Mucosa of gallbladder (tissue), 1 donor: Measurements from ENCODE around the gene NAA30. TPM values are rescaled to one million over a fixed set of nuclear protein-coding genes. Genes with fewer than 3 reads are reported as not detected.
"Not testable (repeated sequence)": the region's sequence is repeated elsewhere in the genome, so short reads cannot be mapped to it uniquely, and the experiment has no call there.

ENCODE experiments used
- DNase-seq: peaks from one replicate; pipeline ENCODE4 v3.0.0-alpha.2; 2020; ENCODE audit warnings: low spot score
- total RNA-seq: library from RNA; stranded (reverse); gene quantifications from one replicate; pipeline ENCODE4 v1.2.1, GENCODE V29; 2021
- donor health status: DM: no; HTN: no; CAD: no.

Gene NAA30
- 17.8 TPM for total RNA-seq

- DNase-seq: peak; percentile 94
Observed at GRCh38 chr14:57390037-57390805, at the start of gene NAA30. TSS of gene NAA30 (plus strand) at chr14:57390586. CDS start at chr14:57390958, 372 bp downstream.

DNA sequence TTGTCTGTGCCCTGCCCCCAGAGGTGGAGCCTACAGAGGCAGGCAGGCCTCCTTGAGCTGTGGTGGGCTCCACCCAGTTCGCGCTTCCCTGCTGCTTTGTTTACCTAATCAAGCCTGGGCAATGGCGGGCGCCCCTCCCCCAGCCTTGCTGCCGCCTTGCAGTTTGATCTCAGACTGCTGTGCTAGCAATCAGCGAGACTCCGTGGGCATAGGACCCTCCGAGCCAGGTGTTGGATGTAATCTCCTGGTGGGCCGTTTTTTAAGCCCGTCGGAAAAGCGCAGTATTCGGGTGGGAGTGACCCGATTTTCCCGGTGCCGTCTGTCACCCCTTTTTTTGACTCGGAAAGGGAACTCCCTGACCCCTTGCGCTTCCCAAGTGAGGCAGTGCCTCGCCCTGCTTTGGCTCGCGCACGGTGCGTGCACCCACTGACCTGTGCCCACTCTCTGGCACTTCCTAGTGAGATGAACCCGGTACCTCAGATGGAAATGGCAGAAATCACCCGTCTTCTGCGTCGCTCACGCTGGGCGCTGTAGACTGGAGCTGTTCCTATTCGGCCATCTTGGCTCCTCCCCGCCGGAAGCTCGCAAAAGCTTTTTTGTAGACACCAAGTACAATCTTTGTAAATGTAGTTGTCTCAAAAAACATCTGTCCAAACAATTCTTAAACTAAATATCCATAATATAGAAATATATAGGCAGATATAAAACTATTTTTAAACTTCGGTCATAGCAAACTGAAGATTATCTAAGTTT is 46.7 kb upstream of the NAA30 start:
- not testable (repeated sequence) for DNase-seq

DNA sequence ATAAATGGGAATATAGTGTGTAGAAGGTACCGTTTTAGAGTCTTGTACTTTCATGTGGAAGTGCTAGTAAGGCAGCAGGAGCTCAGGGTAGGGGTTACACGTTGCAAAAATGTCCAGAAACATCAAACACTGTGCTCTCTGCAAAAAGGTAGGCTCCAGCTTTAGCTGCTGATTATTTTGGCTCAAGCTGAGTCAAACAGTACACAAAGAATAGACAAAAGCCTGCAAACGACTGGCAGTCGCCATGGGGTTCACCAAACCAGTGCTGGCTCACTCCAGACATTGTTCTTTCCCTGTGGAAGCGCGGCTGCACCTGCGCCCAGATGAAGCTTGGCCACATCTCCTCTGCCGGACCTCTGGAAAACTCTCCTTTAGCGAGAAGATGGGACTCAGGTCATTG is 45.3 kb upstream of the NAA30 start:
- DNase-seq: no peak

DNA sequence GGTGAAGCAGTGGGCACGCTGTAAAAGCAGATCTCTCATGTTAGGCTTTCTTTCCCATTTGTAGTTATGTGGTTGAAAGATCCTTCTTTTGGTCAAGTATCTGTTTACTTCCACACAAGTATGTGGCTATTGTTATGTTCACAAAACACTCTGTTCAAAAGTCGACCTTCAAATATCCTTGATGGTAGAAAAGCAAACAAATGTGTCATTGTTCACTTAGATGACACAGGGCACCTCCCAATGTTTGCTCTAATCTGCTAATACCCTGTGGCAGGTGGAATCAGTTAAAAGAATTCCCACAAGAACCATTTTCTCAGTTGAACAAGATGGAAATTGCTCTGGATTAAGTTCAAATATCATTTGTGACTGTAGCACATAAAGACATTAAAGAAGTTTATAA is 43.6 kb upstream of the NAA30 start:
- no peak for DNase-seq

DNA sequence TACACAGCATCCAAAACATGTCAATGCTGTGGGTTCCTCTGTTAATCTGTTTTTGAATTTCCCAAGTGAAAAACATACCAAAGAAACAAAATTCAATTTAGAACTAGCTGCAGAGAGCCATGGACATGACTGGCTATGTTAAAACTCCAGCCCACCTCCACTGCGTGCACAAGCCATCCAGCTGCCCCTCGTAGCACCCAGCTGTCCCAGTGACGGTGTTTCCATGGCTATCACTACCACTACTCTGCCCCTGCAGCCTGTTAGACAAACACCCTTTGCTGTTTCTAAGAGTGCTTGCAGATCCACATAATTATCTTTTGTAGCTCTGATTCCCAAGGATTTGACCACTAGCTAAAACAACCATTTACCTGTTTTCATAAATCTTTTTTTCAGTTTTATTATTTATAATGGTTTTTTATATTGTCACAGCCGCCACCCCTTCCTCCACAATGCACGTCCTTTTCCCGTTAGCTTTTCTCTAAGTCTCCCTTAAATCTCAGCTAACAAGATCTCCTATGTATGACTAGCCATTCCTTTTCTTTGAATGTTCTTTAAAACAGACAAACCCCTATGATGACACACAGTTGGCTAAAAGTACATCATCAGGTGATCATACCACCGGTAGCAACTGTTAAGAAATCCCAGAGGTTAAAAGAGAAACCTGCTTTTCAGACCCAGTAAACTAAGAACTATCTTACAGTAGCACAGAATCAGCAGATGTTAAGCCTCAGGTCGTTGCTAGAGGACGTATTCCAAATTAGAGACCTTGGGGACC is 37.8 kb upstream of the NAA30 start:
- no peak for DNase-seq

DNA sequence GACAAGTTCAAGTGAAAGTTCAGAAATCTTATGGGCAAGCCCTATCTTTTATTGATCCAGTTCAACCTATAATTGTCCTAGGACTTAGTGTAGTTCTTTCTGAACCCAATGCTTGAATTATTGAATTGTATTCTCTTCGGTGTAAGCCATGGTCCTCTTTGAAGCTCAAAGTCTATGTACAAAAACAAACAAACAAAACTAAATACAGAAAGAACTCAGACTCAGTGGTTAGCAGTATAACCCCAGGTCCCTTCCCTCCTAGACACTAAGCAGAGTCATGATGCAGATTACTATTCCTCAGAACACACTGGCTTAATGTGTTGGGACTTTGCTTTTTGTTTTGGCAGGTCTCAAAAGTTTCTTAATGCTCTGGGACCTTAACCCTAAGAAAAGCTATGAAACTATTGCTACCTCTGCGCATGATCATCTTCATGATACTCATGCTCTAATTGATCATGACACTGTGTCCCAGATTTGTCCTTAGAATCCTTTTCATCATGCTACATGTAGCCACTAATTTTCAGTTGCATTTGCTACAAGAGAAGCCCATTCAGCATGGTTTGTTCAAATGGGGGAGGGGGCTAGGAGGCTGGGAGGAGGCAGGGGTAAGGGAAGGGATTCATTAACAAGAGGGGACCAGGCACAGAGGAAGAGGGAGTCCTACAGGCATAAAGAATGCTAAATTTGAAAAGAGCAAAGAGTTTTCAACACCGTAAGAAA is 35.1 kb upstream of the NAA30 start:
- DNase-seq: no peak

DNA sequence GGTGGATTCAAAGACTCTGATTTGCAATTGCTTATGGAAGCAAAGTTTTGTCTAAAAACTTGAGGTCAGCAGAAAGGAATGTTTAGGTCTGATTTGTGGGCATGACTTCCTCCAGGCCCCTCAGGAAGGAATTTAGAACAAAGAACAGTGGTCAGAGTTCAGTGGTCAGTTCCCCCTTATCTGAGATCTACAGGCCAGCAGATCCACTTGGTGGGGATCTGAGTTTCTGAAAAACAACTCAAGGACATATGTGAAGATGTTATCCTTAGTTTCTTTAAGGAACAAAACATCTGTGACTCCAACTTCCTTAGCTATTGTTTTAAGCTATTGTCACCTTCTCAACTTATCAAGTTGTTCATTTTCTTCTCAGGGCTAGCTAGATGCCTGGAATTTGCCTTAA is 28.0 kb upstream of the NAA30 start:
- no peak for DNase-seq

DNA sequence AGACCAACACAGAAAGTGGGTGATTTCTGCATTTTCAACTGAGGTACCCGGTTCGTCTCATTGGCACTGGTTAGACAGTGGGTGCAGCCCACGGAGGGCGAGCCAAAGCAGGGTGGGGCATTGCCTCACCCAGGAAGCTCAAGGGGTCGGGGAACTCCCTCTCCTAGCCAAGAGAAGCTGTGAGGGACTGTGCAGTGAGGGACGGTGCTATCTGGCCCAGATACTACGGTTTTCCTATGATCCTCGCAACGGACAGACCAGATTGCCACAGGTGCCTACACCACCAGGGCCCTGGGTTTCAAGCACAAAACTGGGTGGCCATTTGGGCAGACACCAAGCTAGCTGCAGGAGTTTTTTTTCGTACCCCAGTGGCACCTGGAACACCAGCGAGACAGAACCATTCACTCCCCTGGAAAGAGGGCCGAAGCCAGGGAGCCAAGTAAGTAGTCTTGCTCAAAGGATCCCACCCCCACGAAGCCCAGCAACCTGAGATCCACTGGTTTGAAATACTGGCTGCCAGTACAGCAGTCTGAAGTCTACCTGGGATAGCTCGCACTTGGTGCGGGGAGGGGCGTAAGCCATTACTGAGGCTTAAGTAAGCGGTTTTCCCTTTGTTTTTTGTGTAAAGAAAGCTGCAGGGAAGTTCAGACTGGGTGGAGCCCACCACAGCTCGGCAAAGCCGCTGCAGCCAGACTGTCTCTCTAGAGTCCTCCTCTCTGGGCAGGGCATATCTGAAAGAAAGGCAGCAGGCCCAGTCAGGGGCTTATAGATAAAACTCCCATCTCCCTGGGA is 25.5 kb upstream of the NAA30 start:
- no peak for DNase-seq

GRCh38 chr14:57370187-57370586 is 20.2 kb upstream of the NAA30 start:
- not testable (repeated sequence) for DNase-seq

GRCh38 chr14:57371013-57371412 is 19.4 kb upstream of the NAA30 start:
- DNase-seq: no peak

- DNase-seq: no peak
Observed at GRCh38 chr14:57375156-57375555, 15.2 kb upstream of the NAA30 start.

DNA sequence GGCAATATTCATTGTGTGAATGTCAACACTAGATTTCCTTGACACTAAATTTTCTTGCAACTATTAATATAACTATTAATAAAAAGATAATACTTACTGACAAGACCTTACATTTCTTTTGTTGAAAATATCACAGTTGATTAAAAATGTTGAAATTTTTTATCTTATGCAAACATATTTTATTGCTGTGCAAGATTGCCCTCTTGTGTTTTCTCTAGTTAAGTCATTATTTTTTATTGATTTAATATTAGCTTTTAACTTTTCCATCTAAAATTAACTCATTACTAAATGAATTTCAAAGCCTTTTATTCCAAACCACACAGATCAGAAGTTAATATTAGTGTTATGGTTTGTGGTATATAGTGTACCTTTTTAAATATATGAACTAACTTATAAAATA is 11.7 kb upstream of the NAA30 start:
- no peak for DNase-seq

- no peak for DNase-seq
Observed at GRCh38 chr14:57380935-57381334, 9.5 kb upstream of the NAA30 start.

DNA sequence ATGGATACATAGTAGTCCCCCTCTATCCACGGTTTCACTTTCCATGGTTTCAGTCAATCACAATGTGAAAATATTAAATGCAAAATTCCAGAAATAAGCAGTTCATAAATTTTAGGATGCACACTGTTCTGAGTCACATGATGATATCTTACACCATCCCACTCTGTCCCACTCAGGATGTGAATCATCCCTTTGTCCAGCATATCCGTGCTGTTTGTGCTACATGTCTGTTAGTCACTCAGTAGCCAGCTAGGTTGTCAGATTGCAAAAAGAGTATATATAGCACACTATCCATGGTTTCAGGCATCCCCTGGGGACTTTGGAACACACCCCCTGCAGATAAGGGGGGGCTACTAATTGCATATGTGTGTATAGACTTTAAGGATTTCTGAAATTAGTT is 8.1 kb upstream of the NAA30 start:
- DNase-seq: no peak

DNA sequence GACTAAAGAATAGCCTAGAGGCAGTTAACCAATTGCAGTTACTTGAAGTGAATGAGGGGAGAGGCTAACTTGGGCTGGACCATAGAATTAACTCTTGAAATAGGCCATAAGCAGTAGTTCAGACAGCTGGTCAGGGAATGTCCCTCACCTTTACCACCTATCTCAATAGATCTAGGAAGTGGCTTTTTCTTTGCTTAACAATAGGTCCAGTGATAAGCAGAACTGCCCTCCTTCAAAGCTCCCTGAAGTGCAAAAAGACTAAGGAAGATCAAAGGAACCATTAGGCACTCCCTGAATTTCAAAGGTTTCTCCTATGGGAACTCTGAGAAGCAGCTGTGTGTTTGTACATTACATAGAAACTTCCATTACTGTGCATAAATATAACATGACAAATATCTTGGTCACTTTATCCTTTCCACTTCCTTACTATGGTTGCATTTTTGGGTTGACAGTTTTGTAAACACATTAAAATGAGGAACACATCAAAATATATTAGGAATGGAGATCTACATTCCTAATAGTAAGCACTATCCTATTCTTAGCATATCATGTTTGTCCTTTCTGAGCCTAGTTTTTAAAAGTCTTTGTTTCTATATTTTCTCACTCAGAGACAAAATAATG is 7.2 kb upstream of the NAA30 start:
- no peak for DNase-seq

DNA sequence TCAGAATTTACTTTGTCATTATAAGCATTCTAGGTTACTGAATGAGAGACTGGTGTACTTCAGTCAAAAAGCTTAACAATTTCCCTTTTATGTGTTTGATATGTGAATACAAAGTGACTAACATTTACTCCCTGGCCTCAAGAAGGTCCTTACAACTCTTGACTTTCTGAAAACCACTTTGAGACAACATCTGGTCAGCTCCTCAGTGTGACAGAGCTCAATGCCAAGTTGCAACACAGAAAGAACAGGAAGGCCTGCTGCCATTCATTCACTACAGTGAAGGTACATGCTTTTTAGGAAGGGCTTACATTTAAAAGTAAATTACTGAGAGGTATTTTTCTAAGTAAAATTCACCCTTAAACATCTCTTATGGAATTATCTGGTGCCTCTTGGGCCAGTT is 2.3 kb upstream of the NAA30 start:
- DNase-seq: no peak

DNA sequence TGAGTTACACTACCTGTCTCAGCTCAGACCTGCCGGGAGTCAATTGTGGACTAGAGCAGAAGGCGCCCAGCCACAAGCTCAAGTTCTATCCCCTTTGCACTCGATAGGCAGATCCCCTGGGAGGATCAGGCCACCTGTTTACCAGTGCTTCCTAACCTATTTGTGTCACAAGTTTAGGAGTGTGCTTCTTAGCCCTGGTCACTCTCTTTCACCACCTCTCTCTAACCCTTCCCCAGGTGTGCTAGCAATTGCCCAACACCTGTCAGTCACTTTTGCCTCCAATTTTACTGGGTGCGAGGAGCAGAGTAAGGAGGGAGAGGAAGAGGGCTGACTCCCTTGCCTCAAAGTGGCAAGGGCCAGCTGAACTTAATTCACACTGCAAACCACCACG is 745 bp upstream of the NAA30 start:
- DNase-seq: no peak

GRCh38 chr14:57390806-57391516 is 575 bp downstream of the NAA30 start:
- DNase-seq: peak; percentile 15

DNA sequence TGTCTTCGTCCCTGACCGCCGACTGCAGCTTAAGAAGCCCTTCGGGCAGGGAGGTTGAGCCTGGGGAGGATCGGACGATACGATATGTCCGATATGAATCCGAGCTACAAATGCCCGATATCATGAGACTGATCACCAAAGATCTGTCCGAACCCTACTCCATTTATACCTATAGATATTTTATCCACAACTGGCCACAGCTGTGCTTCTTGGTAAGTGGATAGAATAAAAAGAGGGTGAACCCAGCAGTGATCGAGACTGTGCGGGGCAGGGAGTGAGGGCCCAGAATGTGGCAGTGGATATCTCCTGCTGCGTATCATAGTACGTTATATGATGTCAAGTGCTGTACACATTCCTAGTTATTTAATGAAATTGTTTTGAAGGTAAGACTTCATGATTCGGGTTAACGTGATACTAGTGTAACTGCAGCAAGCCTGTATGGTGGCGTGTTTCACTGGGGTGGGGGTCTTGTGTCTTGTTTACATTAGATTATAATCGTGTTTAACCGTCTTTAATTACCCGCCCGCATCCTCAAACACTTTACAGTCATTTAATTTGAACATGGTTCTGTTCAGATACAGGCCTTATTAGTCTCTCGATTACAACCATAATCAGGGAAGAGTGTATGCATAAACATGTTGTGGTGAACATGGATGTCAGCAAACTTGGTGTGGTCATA is 1.3 kb downstream of the NAA30 start:
- no peak for DNase-seq
